IPS-15b (cell line): ENCODE results near the gene MGMT.

Experiments used
- H3K27me3 ChIP-seq: one replicate; pipeline ENCODE4 v1.6.1; 2013; ENCODE audit warnings: low read length; ENCODE audit not compliant: control insufficient read depth, insufficient read depth
- H3K36me3 ChIP-seq: one replicate; pipeline ENCODE4 v1.6.1; 2013; ENCODE audit warnings: low read length; ENCODE audit not compliant: control insufficient read depth, insufficient read depth
- H3K4me1 ChIP-seq: one replicate; pipeline ENCODE4 v1.6.1; 2013; ENCODE audit warnings: mild to moderate bottlenecking, low read length; ENCODE audit not compliant: control insufficient read depth, insufficient read depth
- H3K4me3 ChIP-seq: one replicate; pipeline ENCODE4 v1.5.1; 2013; ENCODE audit warnings: low read depth, low read length
- H3K9ac ChIP-seq: one replicate; pipeline ENCODE4 v1.6.1; 2013; ENCODE audit warnings: low read depth, mild to moderate bottlenecking, low read length
- H3K9me3 ChIP-seq: one replicate; pipeline ENCODE4 v1.6.1; 2013; ENCODE audit warnings: mild to moderate bottlenecking, low read length; ENCODE audit not compliant: control insufficient read depth, insufficient read depth

The MGMT gene

DNA sequence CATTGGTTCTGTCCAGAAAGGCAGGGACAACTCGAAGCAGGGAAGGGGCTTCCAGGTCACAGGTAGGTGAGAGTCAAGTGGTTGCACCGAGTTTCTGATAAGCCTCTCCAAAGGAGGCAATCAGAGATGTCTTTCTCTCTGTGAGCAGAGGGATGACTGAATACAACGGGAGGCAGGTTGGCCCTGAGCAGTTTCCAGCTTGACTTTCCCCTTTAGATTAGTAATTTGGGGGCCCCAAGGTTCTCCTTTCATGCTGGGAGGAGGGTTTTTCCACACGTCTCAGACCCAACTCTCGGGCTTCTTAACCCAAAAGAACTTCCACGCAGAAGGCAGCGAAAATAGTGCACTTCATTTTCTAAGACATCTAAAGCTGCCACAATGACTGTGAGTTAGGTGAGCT, 189.6 kb downstream of the MGMT start:
- no peak overlapping the region for H3K9ac ChIP-seq
- no peaks in the 10 kb centered on the region for H3K36me3 ChIP-seq
- H3K4me3 ChIP-seq, result no peak overlapping the region
- no peaks in the 10 kb centered on the region for H3K4me1 ChIP-seq
- H3K9me3 ChIP-seq, result no peaks in the 10 kb centered on the region
- no peaks in the 10 kb centered on the region for H3K27me3 ChIP-seq

DNA sequence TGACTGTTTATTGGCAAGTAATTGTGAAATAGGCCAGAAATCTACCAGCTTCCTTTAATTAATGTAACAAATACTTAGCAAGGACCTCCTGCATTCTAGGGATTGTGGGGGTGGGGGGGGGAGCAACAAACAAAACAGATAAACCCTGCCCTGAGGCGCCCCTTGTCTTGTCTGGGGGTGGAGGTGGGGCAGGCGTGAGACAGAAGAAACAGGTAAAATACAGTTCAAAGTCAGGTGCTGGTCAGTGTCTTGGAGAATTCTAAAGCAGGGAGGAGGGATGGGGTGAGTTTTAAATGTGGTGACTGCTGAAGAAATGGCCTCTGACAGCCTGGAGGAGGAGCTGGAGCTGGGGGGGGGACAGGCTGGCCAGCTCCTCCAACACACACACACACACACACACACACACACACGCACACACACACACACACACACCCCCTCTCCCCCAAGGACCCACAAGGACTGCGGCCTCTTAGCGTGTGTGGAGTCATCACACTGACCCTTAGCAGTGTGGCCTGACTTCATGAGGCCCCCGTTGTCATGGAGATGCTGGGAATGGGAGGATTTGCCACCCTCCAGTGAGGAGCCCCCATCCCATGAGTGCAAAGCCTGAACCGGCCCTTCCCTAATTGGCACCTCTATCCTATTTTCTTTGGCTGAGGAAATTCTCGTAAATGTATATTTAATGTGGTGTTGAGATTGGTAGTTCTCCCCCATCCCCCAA, 190.4 kb downstream of the MGMT start:
- H3K36me3 ChIP-seq, result no peaks in the 10 kb centered on the region
- no peak overlapping the region for H3K9ac ChIP-seq
- H3K4me1 ChIP-seq, result no peaks in the 10 kb centered on the region
- H3K27me3 ChIP-seq, result no peaks in the 10 kb centered on the region
- H3K4me3 ChIP-seq, result no peak overlapping the region
- H3K9me3 ChIP-seq, result no peaks in the 10 kb centered on the region

DNA sequence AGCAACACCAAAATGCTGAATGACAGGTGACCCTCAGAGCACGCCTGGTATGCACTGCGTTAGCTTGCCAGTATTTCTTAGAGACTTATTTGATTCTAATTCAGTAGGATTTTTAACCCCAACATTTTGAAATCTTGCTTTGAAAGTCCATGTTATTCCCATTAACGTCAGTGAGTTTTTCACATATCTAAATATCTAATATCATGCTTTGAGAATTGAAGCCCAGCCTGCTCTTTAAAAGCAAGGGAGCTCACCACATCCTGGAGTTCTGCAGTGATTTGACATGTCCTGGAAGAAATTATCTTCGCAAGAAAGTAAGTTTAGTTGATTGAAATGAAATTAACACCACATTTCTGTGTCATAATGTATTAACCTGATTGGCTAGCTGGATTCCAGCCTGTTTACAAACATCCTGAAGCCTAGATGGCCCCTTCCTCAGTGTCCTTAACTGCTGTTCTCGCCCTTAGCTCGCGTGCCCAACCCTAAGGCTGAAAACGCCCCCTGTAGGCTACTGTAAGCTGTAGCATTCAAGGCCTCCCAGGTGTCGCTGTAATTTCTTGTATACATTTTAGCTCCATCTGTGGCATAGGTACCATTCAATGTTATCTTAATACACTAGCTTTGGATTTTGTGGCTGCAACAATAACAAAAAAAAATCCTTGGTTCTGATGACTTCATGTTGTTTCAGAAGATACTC, 191.5 kb downstream of the MGMT start:
- no peaks in the 10 kb centered on the region for H3K9me3 ChIP-seq
- no peak overlapping the region for H3K9ac ChIP-seq
- no peaks in the 10 kb centered on the region for H3K4me1 ChIP-seq
- no peaks in the 10 kb centered on the region for H3K36me3 ChIP-seq
- H3K27me3 ChIP-seq, result no peaks in the 10 kb centered on the region
- no peak overlapping the region for H3K4me3 ChIP-seq

GRCh38 chr10:129659508-129660268, 192.6 kb downstream of the MGMT start:
- no peaks in the 10 kb centered on the region for H3K4me1 ChIP-seq
- H3K9ac ChIP-seq, result no peak overlapping the region
- no peak overlapping the region for H3K4me3 ChIP-seq
- no peaks in the 10 kb centered on the region for H3K9me3 ChIP-seq
- no peaks in the 10 kb centered on the region for H3K36me3 ChIP-seq
- no peaks in the 10 kb centered on the region for H3K27me3 ChIP-seq

DNA sequence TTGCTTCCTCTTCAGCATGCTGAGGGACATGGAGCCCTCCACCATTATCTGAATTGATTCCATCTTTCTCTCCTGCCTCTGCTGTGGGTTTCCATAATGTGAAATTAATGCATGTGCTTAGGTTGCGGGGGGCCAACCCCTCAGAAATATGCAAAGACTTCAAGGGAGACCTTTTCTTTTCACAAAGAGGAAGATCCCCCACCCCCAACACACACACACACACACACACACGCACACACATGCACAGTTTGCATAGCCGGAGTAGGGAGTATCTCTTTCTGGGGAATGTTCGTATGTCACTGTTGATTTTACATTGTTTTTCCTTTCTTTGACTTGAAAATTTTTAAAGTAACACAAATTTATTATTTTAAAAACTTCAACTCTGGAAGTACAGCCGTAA, 193.5 kb downstream of the MGMT start:
- Histone ChIP-seq H3K9ac (no peak overlapping the region), H3K4me1 (no peaks in the 10 kb centered on the region), H3K4me3 (no peak overlapping the region), H3K36me3 (no peaks in the 10 kb centered on the region), H3K9me3 (no peaks in the 10 kb centered on the region), H3K27me3 (no peaks in the 10 kb centered on the region)

DNA sequence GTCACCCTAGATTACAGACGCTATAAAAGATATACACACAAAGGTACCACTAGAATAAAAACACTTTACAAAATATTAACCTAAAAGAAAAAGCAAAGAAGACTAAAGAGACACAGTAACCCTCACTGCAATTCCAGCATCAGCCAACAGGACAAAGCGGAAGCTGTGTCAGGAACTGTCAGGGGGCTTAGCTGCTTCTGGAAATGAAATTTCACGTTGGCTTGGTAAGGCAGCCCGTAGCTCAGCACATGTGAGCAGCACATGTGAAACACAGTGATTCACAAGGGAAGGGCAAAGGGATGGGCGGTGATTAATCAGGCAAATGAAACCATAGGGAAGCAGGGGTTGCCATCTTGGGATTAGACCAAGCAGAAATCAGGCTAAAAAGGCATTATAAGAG, 195.4 kb downstream of the MGMT start:
- H3K4me3 ChIP-seq, result no peak overlapping the region
- H3K36me3 ChIP-seq, result no peaks in the 10 kb centered on the region
- no peaks in the 10 kb centered on the region for H3K9me3 ChIP-seq
- H3K9ac ChIP-seq, result no peak overlapping the region
- no peaks in the 10 kb centered on the region for H3K4me1 ChIP-seq
- no peaks in the 10 kb centered on the region for H3K27me3 ChIP-seq

DNA sequence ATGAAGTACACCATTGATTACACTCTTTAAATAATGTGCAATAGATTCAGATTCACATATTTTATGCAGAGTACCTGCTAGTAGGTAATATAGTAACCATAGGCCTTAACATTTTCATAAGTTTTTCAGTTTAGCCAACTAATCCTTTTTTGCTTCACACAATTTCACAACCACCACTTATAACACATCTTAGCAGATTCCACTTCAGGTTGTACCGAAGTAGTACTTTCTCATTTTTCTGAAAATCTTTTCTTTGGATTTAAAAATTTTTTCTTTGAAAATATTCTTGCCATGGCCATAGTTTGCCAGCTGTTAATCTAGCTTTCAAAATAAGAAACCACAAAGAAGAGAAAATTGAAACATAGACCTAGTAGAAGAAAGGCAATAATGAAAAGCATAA, 203.1 kb downstream of the MGMT start:
- Histone ChIP-seq H3K9me3 (no peaks in the 10 kb centered on the region), H3K4me1 (no peaks in the 10 kb centered on the region), H3K9ac (no peak overlapping the region), H3K36me3 (no peaks in the 10 kb centered on the region), H3K27me3 (no peaks in the 10 kb centered on the region), H3K4me3 (no peak overlapping the region)

DNA sequence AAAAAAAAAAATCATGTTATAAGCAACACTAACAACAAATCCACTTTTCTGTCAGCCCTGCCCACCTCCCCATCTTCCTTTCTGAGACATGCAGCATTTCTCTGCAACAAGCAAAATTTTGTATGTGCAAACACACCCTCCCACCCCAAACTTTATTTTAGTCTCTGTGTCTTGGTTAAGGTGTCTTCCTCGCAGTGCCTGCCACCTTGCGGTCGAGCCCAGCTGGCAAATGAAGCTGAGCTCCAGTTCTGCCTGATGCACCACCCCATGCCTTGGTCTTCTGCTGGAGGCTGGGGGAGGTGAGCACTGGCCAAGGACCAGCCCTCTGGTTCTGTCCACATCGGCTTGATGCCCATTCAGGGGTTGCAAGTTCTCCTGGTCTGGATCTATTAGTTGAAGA, 206.3 kb downstream of the MGMT start:
- Histone ChIP-seq H3K9me3 (no peaks in the 10 kb centered on the region), H3K9ac (no peak overlapping the region), H3K4me3 (no peak overlapping the region), H3K4me1 (no peaks in the 10 kb centered on the region), H3K27me3 (no peaks in the 10 kb centered on the region), H3K36me3 (no peaks in the 10 kb centered on the region)

DNA sequence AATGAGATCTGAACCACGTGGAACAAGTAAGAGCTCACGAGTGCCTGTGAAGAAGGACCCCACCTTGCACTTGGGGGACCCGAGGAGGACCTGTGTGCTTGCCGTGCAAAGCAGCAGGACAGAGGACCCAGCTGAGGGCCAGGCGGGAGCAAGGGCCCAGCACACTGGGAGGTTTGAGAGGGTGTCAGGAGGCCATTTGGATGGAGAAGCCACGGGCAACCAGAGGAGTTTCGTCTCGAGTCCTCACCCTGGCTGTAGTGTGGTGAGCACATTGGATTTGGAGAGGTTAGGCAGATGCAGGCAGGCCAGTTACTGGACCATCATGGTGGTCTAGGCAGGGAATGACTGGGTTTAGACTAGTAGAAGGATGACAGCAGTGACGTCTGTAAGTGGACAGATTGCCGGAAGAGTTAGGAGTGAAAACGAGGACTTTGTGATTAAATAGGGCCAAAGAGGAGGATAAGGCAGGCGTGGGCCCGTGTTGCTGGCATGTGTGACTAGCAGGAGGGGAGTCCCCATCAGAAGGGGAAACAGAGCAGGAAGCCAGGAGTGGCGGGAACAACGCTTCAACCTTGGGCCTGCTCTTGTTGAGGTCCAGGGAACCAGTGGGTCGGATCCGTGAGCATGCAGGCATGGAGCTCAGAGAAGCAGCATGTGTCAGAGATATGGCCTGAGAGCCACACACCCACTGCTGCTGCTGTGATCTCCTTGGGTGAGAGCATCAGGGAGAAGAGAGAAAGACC, 208.2 kb downstream of the MGMT start:
- H3K9ac ChIP-seq, result no peak overlapping the region
- no peak overlapping the region for H3K4me3 ChIP-seq
- no peaks in the 10 kb centered on the region for H3K9me3 ChIP-seq
- no peaks in the 10 kb centered on the region for H3K4me1 ChIP-seq
- no peaks in the 10 kb centered on the region for H3K27me3 ChIP-seq
- H3K36me3 ChIP-seq, result no peaks in the 10 kb centered on the region

- Histone ChIP-seq H3K9ac (no peak overlapping the region), H3K4me1 (no peaks in the 10 kb centered on the region), H3K4me3 (no peak overlapping the region), H3K9me3 (no peaks in the 10 kb centered on the region), H3K36me3 (no peaks in the 10 kb centered on the region), H3K27me3 (no peaks in the 10 kb centered on the region)
Observed at GRCh38 chr10:129676014-129676413, 209.0 kb downstream of the MGMT start.

- Histone ChIP-seq H3K4me1 (no peaks in the 10 kb centered on the region), H3K9me3 (no peaks in the 10 kb centered on the region), H3K9ac (no peak overlapping the region)
Observed at GRCh38 chr10:129677377-129677927, 210.4 kb downstream of the MGMT start.

More at GRCh38 chr10:129677377-129677927, 210.4 kb downstream of the MGMT start:
- no peak overlapping the region for H3K4me3 ChIP-seq
- no peaks in the 10 kb centered on the region for H3K36me3 ChIP-seq
- H3K27me3 ChIP-seq, result no peaks in the 10 kb centered on the region
